ENCODE data around the gene TMEM253.

The TMEM253 gene

GRCh38 chr14:21070083-21070609, 30.7 kb upstream of the TMEM253 start, which contains the start of gene ARHGEF40:
Gene ARHGEF40, plus strand, starts transcription at chr14:21070304. Its CDS starts 93 bp downstream, at chr14:21070397.
- Mint-ChIP-seq H3K4me1 (peaks cover 29% of the 10 kb centered on the region), H3K9me3 (no peaks in the 10 kb centered on the region), H3K27ac (peak within 1 kb of the TSS; percentile 99 to 100 (median 99)), H3K27me3 (ENCODE audit: low read depth) (peaks cover 5% of the 10 kb centered on the region), H3K36me3 (ENCODE audit: low read depth) (peaks cover 24% of the 10 kb centered on the region), H3K4me3 (peak within 1 kb of the TSS; percentile 98 to 100 (median 99))
- no peak for TF ChIP-seq CTCF (IDR thresholded peaks at IDR 0.05; ENCODE audit: unreplicated experiment in 3 of 3)

- Mint-ChIP-seq H3K27me3 (ENCODE audit: low read depth) (peaks cover 5% of the 10 kb centered on the region), H3K27ac (peak overlapping the region; percentile 99 to 100 (median 99)), H3K9me3 (no peaks in the 10 kb centered on the region), H3K4me3 (peak overlapping the region; percentile 98 to 100 (median 99)), H3K4me1 (peaks cover 31% of the 10 kb centered on the region), H3K36me3 (ENCODE audit: low read depth) (peaks cover 30% of the 10 kb centered on the region)
- TF ChIP-seq CTCF (IDR thresholded peaks at IDR 0.05; ENCODE audit: unreplicated experiment in 3 of 3), result peak in 2 of 3 experiments; percentile 9 to 18
These were observed 30.1 kb upstream of the TMEM253 start for GRCh38 chr14:21070610-21071224.

- Mint-ChIP-seq H3K9me3 (no peaks in the 10 kb centered on the region), H3K27ac (peak overlapping the region; percentile 99 to 100 (median 99)), H3K27me3 (ENCODE audit: low read depth) (peaks cover 5% of the 10 kb centered on the region), H3K4me3 (peak overlapping the region; percentile 98 to 100 (median 99)), H3K36me3 (ENCODE audit: low read depth) (peaks cover 37% of the 10 kb centered on the region), H3K4me1 (peaks cover 35% of the 10 kb centered on the region)
- no peak for TF ChIP-seq CTCF (IDR thresholded peaks at IDR 0.05; ENCODE audit: unreplicated experiment in 3 of 3)
These were observed 29.4 kb upstream of the TMEM253 start for GRCh38 chr14:21071225-21072030.

GRCh38 chr14:21072031-21072473, 28.8 kb upstream of the TMEM253 start:
- H3K27ac Mint-ChIP-seq, result peak overlapping the region; percentile 99 to 100 (median 99)
- peaks cover 5% of the 10 kb centered on the region for H3K27me3 Mint-ChIP-seq (ENCODE audit: low read depth)
- peaks cover 35% of the 10 kb centered on the region for H3K4me1 Mint-ChIP-seq
- peak overlapping the region; percentile 98 to 100 (median 99) for H3K4me3 Mint-ChIP-seq
- peaks cover 44% of the 10 kb centered on the region for H3K36me3 Mint-ChIP-seq (ENCODE audit: low read depth)
- no peak for TF ChIP-seq CTCF (IDR thresholded peaks at IDR 0.05; ENCODE audit: unreplicated experiment in 3 of 3)
- H3K9me3 Mint-ChIP-seq, result no peaks in the 10 kb centered on the region

GRCh38 chr14:21072781-21073339, 28.0 kb upstream of the TMEM253 start:
- H3K4me1 Mint-ChIP-seq, result peaks cover 35% of the 10 kb centered on the region
- H3K27me3 Mint-ChIP-seq (ENCODE audit: low read depth), result peaks cover 5% of the 10 kb centered on the region
- no peaks in the 10 kb centered on the region for H3K9me3 Mint-ChIP-seq
- H3K27ac Mint-ChIP-seq, result peak overlapping the region; percentile 99 to 100 (median 99)
- no peak for TF ChIP-seq CTCF (IDR thresholded peaks at IDR 0.05; ENCODE audit: unreplicated experiment in 3 of 3)
- peak overlapping the region; percentile 98 to 100 (median 99) for H3K4me3 Mint-ChIP-seq
- H3K36me3 Mint-ChIP-seq (ENCODE audit: low read depth), result peaks cover 52% of the 10 kb centered on the region

All from nephron (organoid).